Astrocyte (in vitro differentiated cells and primary cell): ENCODE data around the gene MDP1. TPM values are rescaled to one million over a fixed set of nuclear protein-coding genes. Genes with fewer than 3 reads are reported as not detected.

Experiments used
- DNase-seq: peaks from one replicate; pipeline ENCODE4 v3.0.0-alpha.2; 2010; ENCODE audit warnings: low read depth
- FAIRE-seq: peaks from 2 replicates; lab custom pipeline; 2011; peaks lifted over from hg19 to GRCh38; lab: Jason Lieb, UNC
- H2AFZ ChIP-seq: 2 replicates; pipeline ENCODE4 v1.6.0; 2012; ENCODE audit warnings: low read depth, low read length, inconsistent platforms
- H3K27ac ChIP-seq: 2 replicates; pipeline ENCODE4 v1.5.1; 2011; ENCODE audit warnings: low read depth, low read length, inconsistent platforms
- H3K27me3 ChIP-seq: 2 replicates; pipeline ENCODE4 v1.6.0; 2011; ENCODE audit warnings: low read length, inconsistent platforms; ENCODE audit not compliant: insufficient read depth
- H3K36me3 ChIP-seq: 2 replicates; pipeline ENCODE4 v1.5.1; 2011; ENCODE audit warnings: low read length, inconsistent platforms; ENCODE audit not compliant: insufficient read depth
- H3K4me1 ChIP-seq: 2 replicates; pipeline ENCODE4 v1.5.1; 2011; ENCODE audit warnings: low read length, inconsistent platforms; ENCODE audit not compliant: insufficient read depth
- H3K4me2 ChIP-seq: 2 replicates; pipeline ENCODE4 v1.6.0; 2012; ENCODE audit warnings: low read length, inconsistent platforms
- H3K4me3 ChIP-seq: 2 replicates; pipeline ENCODE4 v1.5.1; 2011; ENCODE audit warnings: low read depth, mild to moderate bottlenecking, low read length, inconsistent platforms; ENCODE audit not compliant: insufficient read depth
- H3K79me2 ChIP-seq: 2 replicates; pipeline ENCODE4 v1.6.0; 2012; ENCODE audit warnings: mild to moderate bottlenecking, low read length, inconsistent platforms; ENCODE audit not compliant: insufficient read depth
- H3K9ac ChIP-seq: 2 replicates; pipeline ENCODE4 v1.6.0; 2012; ENCODE audit warnings: mild to moderate bottlenecking, low read length, inconsistent platforms
- H3K9me3 ChIP-seq: 2 replicates; pipeline ENCODE4 v1.5.1; 2012; ENCODE audit warnings: low read depth, mild to moderate bottlenecking, low read length, inconsistent platforms; ENCODE audit not compliant: insufficient read depth
- H4K20me1 ChIP-seq: 2 replicates; pipeline ENCODE4 v1.6.0; 2012; ENCODE audit warnings: low read length, inconsistent platforms; ENCODE audit not compliant: insufficient read depth
- H3K27ac Mint-ChIP-seq: one replicate; pipeline ENCODE4 v1.8.0; 2021; ENCODE audit warnings: mild to moderate bottlenecking, mixed read lengths; ENCODE audit not compliant: unreplicated experiment
- H3K27me3 Mint-ChIP-seq: one replicate; pipeline ENCODE4 v1.8.0; 2021; ENCODE audit warnings: low read depth, mixed read lengths; ENCODE audit not compliant: unreplicated experiment
- H3K36me3 Mint-ChIP-seq: one replicate; pipeline ENCODE4 v1.8.0; 2021; ENCODE audit warnings: low read depth, mixed read lengths; ENCODE audit not compliant: unreplicated experiment
- H3K4me1 Mint-ChIP-seq: one replicate; pipeline ENCODE4 v1.8.0; 2021; ENCODE audit warnings: low read depth, mixed read lengths; ENCODE audit not compliant: unreplicated experiment
- H3K4me3 Mint-ChIP-seq: one replicate; pipeline ENCODE4 v1.8.0; 2021; ENCODE audit warnings: mild to moderate bottlenecking, moderate library complexity, mixed read lengths; ENCODE audit not compliant: unreplicated experiment
- H3K9me3 Mint-ChIP-seq: one replicate; pipeline ENCODE4 v1.8.0; 2021; ENCODE audit warnings: mild to moderate bottlenecking, mixed read lengths; ENCODE audit not compliant: unreplicated experiment
- EZH2 ChIP-seq: IDR thresholded peaks from 2 replicates; pipeline ENCODE4 v1.6.1; 2012; ENCODE audit warnings: mild to moderate bottlenecking, low read length, inconsistent platforms; ENCODE audit not compliant: insufficient read depth
- total RNA-seq: library from RNA; stranded (reverse); gene quantifications from 2 replicates; pipeline ENCODE4 v1.2.1, GENCODE V29; 2021
- TF ChIP-seq, protein P1 (sequence below): IDR thresholded peaks from 2 replicates; pipeline ENCODE4 v1.5.1; 2011; ENCODE audit warnings: low read depth, mild to moderate bottlenecking, inconsistent platforms, low read length, moderate library complexity; ENCODE audit not compliant: insufficient read depth

MDP1 gene
- total RNA-seq, 1 donor from 2014 or later: 8.9 TPM

- Mint-ChIP-seq H3K27ac (no peak overlapping the region), H3K9me3 (no peaks in the 10 kb centered on the region), H3K4me1 (peaks cover 24% of the 10 kb centered on the region), H3K4me3 (no peak overlapping the region), H3K36me3 (peaks cover 28% of the 10 kb centered on the region), H3K27me3 (peaks cover 4% of the 10 kb centered on the region)
- H3K36me3 ChIP-seq: no peaks in the 10 kb centered on the region
- H3K4me3 ChIP-seq: no peak overlapping the region
- H4K20me1 ChIP-seq: no peaks in the 10 kb centered on the region
- no peaks in the 10 kb centered on the region for H3K79me2 ChIP-seq
- DNase-seq: no peak
- no peaks in the 10 kb centered on the region for H3K27me3 ChIP-seq
- no peak for TF ChIP-seq EZH2
- TF ChIP-seq, protein P1, sequence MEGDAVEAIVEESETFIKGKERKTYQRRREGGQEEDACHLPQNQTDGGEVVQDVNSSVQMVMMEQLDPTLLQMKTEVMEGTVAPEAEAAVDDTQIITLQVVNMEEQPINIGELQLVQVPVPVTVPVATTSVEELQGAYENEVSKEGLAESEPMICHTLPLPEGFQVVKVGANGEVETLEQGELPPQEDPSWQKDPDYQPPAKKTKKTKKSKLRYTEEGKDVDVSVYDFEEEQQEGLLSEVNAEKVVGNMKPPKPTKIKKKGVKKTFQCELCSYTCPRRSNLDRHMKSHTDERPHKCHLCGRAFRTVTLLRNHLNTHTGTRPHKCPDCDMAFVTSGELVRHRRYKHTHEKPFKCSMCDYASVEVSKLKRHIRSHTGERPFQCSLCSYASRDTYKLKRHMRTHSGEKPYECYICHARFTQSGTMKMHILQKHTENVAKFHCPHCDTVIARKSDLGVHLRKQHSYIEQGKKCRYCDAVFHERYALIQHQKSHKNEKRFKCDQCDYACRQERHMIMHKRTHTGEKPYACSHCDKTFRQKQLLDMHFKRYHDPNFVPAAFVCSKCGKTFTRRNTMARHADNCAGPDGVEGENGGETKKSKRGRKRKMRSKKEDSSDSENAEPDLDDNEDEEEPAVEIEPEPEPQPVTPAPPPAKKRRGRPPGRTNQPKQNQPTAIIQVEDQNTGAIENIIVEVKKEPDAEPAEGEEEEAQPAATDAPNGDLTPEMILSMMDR: no peak
- H3K4me2 ChIP-seq: no peak overlapping the region
- peaks cover 11% of the 10 kb centered on the region for H3K4me1 ChIP-seq
- no peak overlapping the region for H2AFZ ChIP-seq
- H3K9ac ChIP-seq: no peak overlapping the region
- no peak for FAIRE-seq
- no peaks in the 10 kb centered on the region for H3K9me3 ChIP-seq
- H3K27ac ChIP-seq: no peak overlapping the region
These were observed 36.6 kb upstream of the MDP1 start for GRCh38 chr14:24252289-24253124.

DNA sequence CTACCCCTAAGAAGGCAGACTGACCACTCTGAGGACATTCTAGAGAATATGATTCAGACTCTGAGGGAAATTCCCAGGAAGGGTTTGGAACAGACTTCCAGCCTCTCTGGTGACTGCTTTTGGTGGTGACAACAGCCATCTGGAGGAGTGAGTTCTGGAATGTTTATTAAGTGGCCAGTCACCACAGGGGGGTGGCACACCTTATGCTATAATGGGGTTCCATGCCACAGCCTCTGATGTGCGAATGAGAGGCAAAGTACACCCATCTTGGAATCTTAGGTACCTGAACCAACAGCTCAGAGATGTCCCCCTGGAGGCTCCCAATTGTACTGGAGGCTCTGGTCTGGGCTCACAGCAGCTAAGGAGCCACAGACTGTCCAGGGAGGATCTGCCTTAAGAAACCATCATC lies 36.0 kb upstream of the MDP1 start:
- Mint-ChIP-seq H3K4me3 (no peak overlapping the region), H3K9me3 (no peaks in the 10 kb centered on the region), H3K27ac (peak overlapping the region; percentile 9), H3K36me3 (peaks cover 26% of the 10 kb centered on the region), H3K27me3 (peaks cover under 1% of the 10 kb centered on the region), H3K4me1 (peaks cover 22% of the 10 kb centered on the region)
- no peaks in the 10 kb centered on the region for H3K79me2 ChIP-seq
- no peak overlapping the region for H3K4me2 ChIP-seq
- H3K9ac ChIP-seq: peak overlapping the region; percentile 8
- DNase-seq (peak; percentile 47), FAIRE-seq (no peak)
- TF ChIP-seq EZH2: no peak
- TF ChIP-seq, protein P1: no peak
- no peaks in the 10 kb centered on the region for H3K27me3 ChIP-seq
- H3K9me3 ChIP-seq: no peaks in the 10 kb centered on the region
- no peaks in the 10 kb centered on the region for H3K36me3 ChIP-seq
- no peak overlapping the region for H2AFZ ChIP-seq
- H3K27ac ChIP-seq: no peak overlapping the region
- no peaks in the 10 kb centered on the region for H4K20me1 ChIP-seq
- H3K4me1 ChIP-seq: peaks cover 11% of the 10 kb centered on the region
- no peak overlapping the region for H3K4me3 ChIP-seq

DNA sequence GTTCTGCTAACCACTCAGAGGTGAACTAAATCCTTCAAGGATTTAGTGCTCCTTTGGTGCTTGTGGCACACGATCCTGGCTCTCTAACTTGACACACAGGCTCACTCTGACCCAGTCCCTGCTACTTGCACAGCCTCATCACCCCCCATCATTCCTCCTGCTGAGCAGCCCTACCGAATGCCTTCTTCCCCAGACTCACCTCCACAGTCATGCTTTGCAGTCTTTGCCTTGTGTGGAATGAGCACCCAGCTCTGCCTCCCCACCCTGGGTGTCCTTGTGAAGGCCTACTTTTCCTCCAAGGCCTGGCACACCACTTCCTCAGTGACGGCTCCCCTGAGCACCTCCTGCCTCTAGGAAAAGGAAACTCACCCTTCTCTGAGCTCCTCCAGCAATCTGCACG lies 34.5 kb upstream of the MDP1 start:
- H3K27me3 Mint-ChIP-seq: no peaks in the 10 kb centered on the region
- H3K4me3 ChIP-seq: no peak overlapping the region
- no peaks in the 10 kb centered on the region for H3K9me3 ChIP-seq
- no peak overlapping the region for H3K27ac ChIP-seq
- no peaks in the 10 kb centered on the region for H3K9me3 Mint-ChIP-seq
- H3K4me1 ChIP-seq: peaks cover 11% of the 10 kb centered on the region
- H3K79me2 ChIP-seq: no peaks in the 10 kb centered on the region
- H3K4me3 Mint-ChIP-seq: no peak overlapping the region
- H3K4me2 ChIP-seq: no peak overlapping the region
- no peak overlapping the region for H2AFZ ChIP-seq
- peak overlapping the region; percentile 15 for H3K27ac Mint-ChIP-seq
- TF ChIP-seq EZH2: no peak
- TF ChIP-seq, protein P1: no peak
- DNase-seq: no peak
- peaks cover 22% of the 10 kb centered on the region for H3K4me1 Mint-ChIP-seq
- peaks cover 24% of the 10 kb centered on the region for H3K36me3 Mint-ChIP-seq
- H4K20me1 ChIP-seq: no peaks in the 10 kb centered on the region
- no peak for FAIRE-seq
- H3K9ac ChIP-seq: no peak overlapping the region
- H3K27me3 ChIP-seq: no peaks in the 10 kb centered on the region
- H3K36me3 ChIP-seq: no peaks in the 10 kb centered on the region
